Head of caudate nucleus (tissue), 42 donors: ENCODE measurements around the gene SORL1-AS1.
"Not testable (repeated sequence)": the region's sequence is repeated elsewhere in the genome, so short reads cannot be mapped to it uniquely, and the experiment has no call there.

Experiments
- DNase-seq, 42 donors: peaks; one replicate each; pipeline versions ENCODE4 v3.0.0 to v3.0.0-alpha.2; 2020 to 2021; ENCODE audit warnings: mixed read lengths in 7 of 42
- intact Hi-C: fragments of 100-400 bp; cut with DNase I; formaldehyde crosslinking; loops from one replicate; pipeline ENCODE4 v1.15.0; 2022

SORL1-AS1 gene

DNA sequence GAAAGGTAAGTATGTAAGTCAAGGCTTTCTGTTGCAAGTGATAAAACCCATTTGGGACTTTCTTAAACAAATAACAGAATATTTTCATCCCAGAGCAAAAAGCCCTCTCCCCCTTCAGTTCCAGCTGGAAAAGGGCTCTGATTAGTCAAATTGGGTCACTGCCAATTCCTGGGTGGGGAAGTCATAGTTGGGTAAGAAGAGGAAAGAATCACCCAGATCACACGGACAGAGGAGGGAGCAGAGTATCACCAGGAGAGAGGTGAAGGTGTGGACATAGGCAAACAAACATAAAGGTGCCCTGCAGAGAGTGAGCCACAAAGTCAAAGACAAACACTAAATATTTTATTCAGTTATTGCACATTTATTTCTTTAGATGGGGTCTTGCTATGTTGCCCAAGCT is 36.9 kb downstream of the SORL1-AS1 start:
- no peak for DNase-seq
- intact Hi-C loops, result no loop called here

DNA sequence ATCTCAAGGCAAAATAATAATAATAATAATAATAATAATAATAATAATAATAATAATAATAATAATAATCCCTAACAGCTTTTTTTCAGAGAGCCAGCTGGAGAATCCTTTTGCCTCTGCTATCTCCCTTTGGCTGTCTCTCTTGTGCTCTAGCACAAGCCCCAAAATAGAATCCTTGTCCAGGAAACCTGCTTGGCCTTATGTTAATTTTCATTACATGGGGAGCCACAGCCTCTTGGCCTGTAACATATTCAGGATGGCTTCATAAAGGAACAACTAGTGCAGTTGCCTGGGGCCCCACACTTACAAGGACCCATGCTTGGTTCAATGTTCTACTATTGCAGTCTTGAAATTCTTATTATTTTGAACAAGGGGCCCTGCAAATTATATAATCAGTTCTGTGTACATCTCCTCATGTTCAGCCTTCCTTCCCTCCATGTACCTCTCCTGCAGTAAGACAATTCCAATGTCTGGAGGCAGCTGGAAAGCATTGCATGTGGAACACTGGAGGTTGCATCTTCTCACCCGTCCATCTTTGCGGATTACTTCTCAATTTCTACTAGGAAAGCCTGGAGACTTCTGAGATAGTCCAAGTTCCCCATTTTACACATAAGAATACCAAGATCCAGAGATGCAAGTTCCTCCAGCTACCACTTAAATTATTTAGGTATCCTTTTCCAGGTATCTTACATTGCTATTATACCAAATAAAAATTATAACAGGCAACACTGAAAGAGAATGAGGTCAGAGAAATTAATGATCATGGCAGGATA is 38.4 kb downstream of the SORL1-AS1 start:
- DNase-seq, result no peak
- intact Hi-C loops, result no loop called here

DNA sequence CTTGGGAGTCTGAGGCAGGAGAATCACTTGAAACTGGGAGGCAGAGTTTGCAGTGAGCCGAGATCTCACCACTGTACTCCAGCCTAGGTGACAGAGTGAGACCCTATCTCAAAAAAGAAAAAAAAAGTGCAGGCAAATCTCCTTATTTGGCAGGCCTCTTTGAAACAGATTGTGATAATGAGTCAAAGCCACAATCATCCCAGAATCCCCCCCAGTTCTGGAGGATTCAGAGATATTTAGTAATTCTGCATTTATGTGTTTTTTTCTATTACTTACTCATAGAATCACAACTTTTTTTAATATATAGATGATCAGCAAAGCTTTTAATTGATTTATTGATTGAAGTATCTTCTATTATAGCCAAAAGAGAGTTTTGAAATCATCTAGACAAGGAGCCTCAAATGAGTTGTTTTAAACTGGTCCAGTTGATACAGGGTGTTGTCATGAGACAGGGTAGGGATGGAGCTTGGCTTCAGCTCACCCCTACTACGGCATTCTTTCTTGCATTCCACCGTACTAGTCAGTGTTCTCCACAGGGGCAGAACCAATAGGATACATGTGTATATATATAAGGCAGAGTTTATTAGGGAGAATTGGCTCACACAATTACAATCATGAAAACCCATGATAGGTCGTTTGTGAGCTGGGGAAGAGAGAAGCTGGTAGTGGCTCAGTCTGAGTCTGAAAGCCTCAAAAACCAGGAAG is 39.9 kb downstream of the SORL1-AS1 start:
- no peak for DNase-seq
- intact Hi-C loops, result no loop called here

DNA sequence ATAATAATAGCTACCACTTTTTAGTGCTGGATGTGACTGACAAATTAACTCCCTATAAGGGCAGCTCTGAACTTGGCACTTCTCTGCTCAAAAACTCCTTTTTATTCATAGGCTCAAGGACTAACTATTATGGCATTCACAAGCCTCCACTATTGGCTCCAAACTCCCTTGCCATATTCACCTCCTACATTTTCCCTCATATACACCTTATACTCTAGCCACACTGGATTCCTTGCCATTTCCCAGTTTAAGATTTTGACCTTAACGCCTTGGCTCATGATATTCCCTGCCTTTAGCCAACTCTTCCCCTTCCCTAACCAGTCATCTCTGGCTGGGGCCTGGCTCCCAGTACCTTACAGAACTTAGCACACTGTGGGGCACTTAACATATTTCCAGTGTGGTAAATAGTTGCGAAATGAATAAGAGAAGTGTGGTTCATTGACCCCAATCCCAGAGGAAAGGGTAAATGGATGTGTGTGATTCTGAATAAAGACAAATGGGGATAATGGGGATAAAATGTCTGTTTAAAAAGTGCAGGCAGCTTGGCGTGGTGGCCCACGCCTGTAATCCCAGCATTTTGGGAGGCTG is 40.7 kb downstream of the SORL1-AS1 start:
- intact Hi-C loops, result no loop called here
- DNase-seq, result no peak

DNA sequence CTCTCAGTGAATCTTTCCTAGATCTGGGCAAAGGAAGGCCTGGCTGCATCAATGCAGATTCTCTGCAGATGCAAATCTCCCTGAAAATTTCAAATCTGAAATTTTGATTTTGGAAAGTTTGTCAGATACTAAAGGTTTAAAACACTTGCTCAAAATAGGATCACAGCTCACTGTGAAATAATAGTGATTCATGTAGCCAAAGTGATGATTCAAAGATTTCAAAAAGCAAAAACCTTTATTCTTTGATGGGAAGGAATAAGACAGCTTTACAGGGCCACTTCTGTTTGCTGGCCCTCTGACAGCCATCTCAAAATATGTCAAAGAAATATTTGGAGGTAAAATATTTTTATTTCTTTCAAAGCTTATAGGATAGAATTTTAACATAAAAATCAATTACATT is 41.4 kb downstream of the SORL1-AS1 start:
- intact Hi-C loops, DNase-seq: not testable (repeated sequence)

DNA sequence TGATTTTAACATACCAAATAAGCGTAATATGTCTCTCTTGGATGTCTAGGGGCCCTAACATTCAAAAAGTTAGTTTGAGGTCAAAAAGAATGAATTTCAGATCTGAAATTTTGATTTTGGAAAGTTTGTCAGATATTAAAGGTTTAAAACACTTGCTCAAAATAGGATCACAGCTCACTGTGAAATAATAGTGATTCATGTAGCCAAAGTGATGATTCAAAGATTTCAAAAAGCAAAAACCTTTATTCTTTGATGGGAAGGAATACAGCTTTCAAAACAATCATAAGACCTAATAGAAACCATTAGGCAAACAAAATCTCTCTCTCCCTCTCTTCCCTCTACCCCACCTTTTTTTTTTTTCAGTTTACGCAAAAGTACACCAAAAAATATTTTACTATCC is 42.7 kb downstream of the SORL1-AS1 start:
- intact Hi-C loops, DNase-seq: not testable (repeated sequence)

DNA sequence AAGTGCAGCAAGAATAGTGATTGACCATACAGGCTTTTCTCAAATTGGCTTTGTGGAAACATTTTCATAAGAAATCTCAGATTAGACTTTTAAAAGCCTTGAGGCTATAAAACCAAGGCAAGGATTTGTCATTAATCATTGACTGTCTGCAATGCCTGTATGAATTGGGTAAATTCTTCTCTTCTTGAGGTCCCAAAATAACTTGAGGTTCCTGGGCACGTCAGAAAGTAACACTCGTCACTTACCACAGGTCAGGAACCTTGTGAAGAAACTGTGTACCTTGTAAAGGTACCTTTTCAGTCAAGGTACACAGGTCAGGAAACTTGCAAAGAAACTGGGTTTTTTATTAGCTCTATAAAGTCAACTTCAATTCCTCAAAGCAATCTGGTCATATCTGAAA is 43.9 kb downstream of the SORL1-AS1 start:
- intact Hi-C loops, result no loop called here

DNA sequence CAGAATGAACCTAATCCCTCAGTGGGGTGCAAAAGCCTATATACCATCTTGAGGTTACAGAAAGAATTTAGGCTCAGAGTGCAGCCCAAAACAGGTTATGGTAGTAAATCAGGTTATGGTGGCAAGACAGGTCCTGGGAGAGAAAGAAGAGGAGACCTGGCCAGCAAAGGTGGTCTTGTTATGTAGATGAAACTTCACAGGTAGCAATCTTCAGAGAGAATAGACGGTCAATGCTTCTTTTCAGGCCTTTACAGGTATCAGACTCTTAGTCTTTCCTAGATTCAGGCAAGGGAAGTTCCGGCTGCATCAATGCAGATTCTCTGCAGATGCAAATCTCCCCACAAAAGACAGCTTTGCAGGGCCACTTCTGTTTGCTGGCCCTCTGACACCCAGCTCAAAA is 46.5 kb downstream of the SORL1-AS1 start:
- no peak for DNase-seq
- intact Hi-C loops, result no loop called here

More for the DNA sequence above, 43.9 kb downstream of the SORL1-AS1 start:
- DNase-seq, result no peak

DNA sequence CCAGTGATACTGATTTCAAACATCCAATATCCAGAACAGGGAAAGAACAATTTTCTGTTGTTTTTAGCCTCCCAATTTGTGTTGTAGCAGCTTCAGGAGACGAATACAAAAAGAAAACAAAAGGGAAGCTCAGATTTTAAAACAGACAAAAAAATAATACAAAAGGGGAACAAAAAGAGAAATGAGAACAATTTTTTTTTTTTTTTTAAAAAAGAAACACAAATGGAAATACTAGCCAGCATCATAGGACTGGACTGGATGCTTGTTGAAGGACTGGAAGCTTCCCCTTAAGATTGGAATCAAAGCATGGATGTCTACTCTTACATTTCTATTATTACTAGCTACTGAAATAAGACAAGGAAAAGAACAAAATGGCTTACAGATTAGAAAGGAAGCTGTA is 47.1 kb downstream of the SORL1-AS1 start:
- intact Hi-C loops, result no loop called here
- DNase-seq, result no peak

DNA sequence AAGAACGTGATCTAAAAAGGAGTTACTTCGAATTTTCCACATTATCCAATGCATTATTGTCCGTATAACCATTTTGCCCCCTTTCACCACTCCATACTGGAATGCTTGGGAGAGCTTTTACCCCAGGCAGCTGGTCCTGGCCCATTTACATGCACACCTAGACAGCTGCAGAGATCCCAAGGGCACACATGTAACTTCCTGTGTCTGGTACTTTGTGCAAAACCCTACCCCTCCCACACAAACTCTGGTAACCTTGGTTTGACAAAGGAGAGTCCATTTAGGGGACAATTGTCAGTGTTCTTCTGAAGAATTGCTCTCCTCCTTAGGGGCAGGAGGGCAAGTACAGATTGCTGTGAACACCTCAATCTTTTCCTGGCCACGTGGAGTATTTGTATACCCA is 58.0 kb downstream of the SORL1-AS1 start:
- no peak for DNase-seq
- intact Hi-C loops, result no loop called here

DNA sequence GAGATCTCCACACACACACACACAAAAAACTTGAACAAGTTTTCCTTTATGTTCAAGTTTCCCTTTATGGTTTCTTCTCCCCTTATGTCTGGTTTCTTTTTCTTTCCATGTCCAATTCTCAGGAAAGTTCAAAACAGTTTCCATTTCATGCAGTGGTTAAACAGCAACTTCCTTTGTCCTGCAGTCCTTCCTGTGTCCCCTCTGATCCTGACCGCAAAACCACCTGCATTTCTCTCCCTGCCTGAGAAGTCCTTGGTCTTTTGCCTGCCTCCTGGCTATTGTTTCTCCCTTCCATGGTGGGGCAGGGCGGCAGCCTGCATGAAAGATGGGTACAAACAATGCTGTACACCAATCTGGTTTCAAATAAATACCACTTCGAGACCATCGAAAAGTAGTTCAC is 58.9 kb downstream of the SORL1-AS1 start:
- intact Hi-C loops, result no loop called here
- no peak for DNase-seq

DNA sequence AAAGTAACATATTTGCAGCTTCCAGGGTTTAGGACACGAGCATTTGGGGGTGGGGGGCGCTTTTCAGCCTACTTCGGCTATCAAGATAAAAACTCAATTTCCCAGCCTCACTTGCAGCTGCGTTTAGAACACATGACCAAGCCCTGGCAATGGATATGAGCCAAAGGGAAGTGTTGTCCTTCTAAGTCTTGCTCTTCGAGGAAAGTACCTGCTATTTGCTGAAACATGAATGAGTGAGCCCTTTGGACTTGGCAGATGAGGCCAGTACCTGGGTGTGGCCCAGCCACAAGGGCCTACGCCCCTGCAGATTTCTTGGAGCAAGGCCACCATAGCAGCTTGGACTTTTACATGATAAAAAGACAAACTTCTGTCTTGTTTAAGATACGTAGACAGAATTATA is 60.9 kb downstream of the SORL1-AS1 start:
- intact Hi-C loops, result no loop called here
- DNase-seq, result no peak

DNA sequence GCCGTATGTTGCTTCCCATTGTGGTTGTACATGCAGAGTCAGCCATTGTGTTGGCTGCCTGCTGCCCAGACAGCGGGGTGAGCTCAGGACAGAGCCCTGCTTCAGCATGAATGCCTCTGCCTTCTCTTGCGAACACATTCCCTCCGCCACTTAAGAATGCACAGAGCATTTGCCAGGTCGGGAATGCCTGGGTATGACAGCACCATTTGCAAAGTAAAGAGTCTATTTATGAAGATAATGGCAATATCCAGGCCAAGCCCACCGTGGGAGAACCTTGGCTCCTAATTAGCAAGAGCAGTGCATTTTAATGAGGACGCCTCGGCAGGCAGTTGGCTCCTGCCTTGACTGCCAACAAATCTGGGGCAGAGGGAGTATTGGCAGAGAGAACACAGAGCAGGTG is 63.1 kb downstream of the SORL1-AS1 start:
- intact Hi-C loops, result no loop called here
- DNase-seq, result peak in 39 of 42 donors; percentile 4 to 71 (median 45)
